Astrocyte (in vitro differentiated cells and primary cell): ENCODE results near the gene UBL4B. TPM values are rescaled to one million over a fixed set of nuclear protein-coding genes. Genes with fewer than 3 reads are reported as not detected.

ENCODE experiments used
- DNase-seq: peaks from one replicate; pipeline ENCODE4 v3.0.0-alpha.2; 2010; ENCODE audit warnings: low read depth
- FAIRE-seq: peaks from 2 replicates; lab custom pipeline; 2011; peaks lifted over from hg19 to GRCh38; lab: Jason Lieb, UNC
- H2AFZ ChIP-seq: 2 replicates; pipeline ENCODE4 v1.6.0; 2012; ENCODE audit warnings: low read depth, low read length, inconsistent platforms
- H3K27ac ChIP-seq: 2 replicates; pipeline ENCODE4 v1.5.1; 2011; ENCODE audit warnings: low read depth, low read length, inconsistent platforms
- H3K27me3 ChIP-seq: 2 replicates; pipeline ENCODE4 v1.6.0; 2011; ENCODE audit warnings: low read length, inconsistent platforms; ENCODE audit not compliant: insufficient read depth
- H3K36me3 ChIP-seq: 2 replicates; pipeline ENCODE4 v1.5.1; 2011; ENCODE audit warnings: low read length, inconsistent platforms; ENCODE audit not compliant: insufficient read depth
- H3K4me1 ChIP-seq: 2 replicates; pipeline ENCODE4 v1.5.1; 2011; ENCODE audit warnings: low read length, inconsistent platforms; ENCODE audit not compliant: insufficient read depth
- H3K4me2 ChIP-seq: 2 replicates; pipeline ENCODE4 v1.6.0; 2012; ENCODE audit warnings: low read length, inconsistent platforms
- H3K4me3 ChIP-seq: 2 replicates; pipeline ENCODE4 v1.5.1; 2011; ENCODE audit warnings: low read depth, mild to moderate bottlenecking, low read length, inconsistent platforms; ENCODE audit not compliant: insufficient read depth
- H3K79me2 ChIP-seq: 2 replicates; pipeline ENCODE4 v1.6.0; 2012; ENCODE audit warnings: mild to moderate bottlenecking, low read length, inconsistent platforms; ENCODE audit not compliant: insufficient read depth
- H3K9ac ChIP-seq: 2 replicates; pipeline ENCODE4 v1.6.0; 2012; ENCODE audit warnings: mild to moderate bottlenecking, low read length, inconsistent platforms
- H3K9me3 ChIP-seq: 2 replicates; pipeline ENCODE4 v1.5.1; 2012; ENCODE audit warnings: low read depth, mild to moderate bottlenecking, low read length, inconsistent platforms; ENCODE audit not compliant: insufficient read depth
- H4K20me1 ChIP-seq: 2 replicates; pipeline ENCODE4 v1.6.0; 2012; ENCODE audit warnings: low read length, inconsistent platforms; ENCODE audit not compliant: insufficient read depth
- H3K27ac Mint-ChIP-seq: one replicate; pipeline ENCODE4 v1.8.0; 2021; ENCODE audit warnings: mild to moderate bottlenecking, mixed read lengths; ENCODE audit not compliant: unreplicated experiment
- H3K27me3 Mint-ChIP-seq: one replicate; pipeline ENCODE4 v1.8.0; 2021; ENCODE audit warnings: low read depth, mixed read lengths; ENCODE audit not compliant: unreplicated experiment
- H3K36me3 Mint-ChIP-seq: one replicate; pipeline ENCODE4 v1.8.0; 2021; ENCODE audit warnings: low read depth, mixed read lengths; ENCODE audit not compliant: unreplicated experiment
- H3K4me1 Mint-ChIP-seq: one replicate; pipeline ENCODE4 v1.8.0; 2021; ENCODE audit warnings: low read depth, mixed read lengths; ENCODE audit not compliant: unreplicated experiment
- H3K4me3 Mint-ChIP-seq: one replicate; pipeline ENCODE4 v1.8.0; 2021; ENCODE audit warnings: mild to moderate bottlenecking, moderate library complexity, mixed read lengths; ENCODE audit not compliant: unreplicated experiment
- H3K9me3 Mint-ChIP-seq: one replicate; pipeline ENCODE4 v1.8.0; 2021; ENCODE audit warnings: mild to moderate bottlenecking, mixed read lengths; ENCODE audit not compliant: unreplicated experiment
- CTCF ChIP-seq: IDR thresholded peaks from 2 replicates; pipeline ENCODE4 v1.5.1; 2011; ENCODE audit warnings: low read depth, mild to moderate bottlenecking, inconsistent platforms, low read length, moderate library complexity; ENCODE audit not compliant: insufficient read depth
- EZH2 ChIP-seq: IDR thresholded peaks from 2 replicates; pipeline ENCODE4 v1.6.1; 2012; ENCODE audit warnings: mild to moderate bottlenecking, low read length, inconsistent platforms; ENCODE audit not compliant: insufficient read depth
- total RNA-seq: library from RNA; stranded (reverse); gene quantifications from 2 replicates; pipeline ENCODE4 v1.2.1, GENCODE V29; 2021

Gene UBL4B
- total RNA-seq, 1 donor from 2014 or later = not detected

- H3K9me3 ChIP-seq = no peaks in the 10 kb centered on the region
- peaks cover 6% of the 10 kb centered on the region for H3K4me1 Mint-ChIP-seq
- no peak overlapping the region for H3K27ac ChIP-seq
- TF ChIP-seq EZH2 = no peak
- no peak for TF ChIP-seq CTCF
- H2AFZ ChIP-seq = no peak overlapping the region
- H3K36me3 Mint-ChIP-seq = no peaks in the 10 kb centered on the region
- peaks cover 29% of the 10 kb centered on the region for H3K27me3 Mint-ChIP-seq
- no peak overlapping the region for H3K27ac Mint-ChIP-seq
- no peaks in the 10 kb centered on the region for H3K79me2 ChIP-seq
- H3K9ac ChIP-seq = no peak overlapping the region
- peaks cover 4% of the 10 kb centered on the region for H3K9me3 Mint-ChIP-seq
- no peaks in the 10 kb centered on the region for H4K20me1 ChIP-seq
- peaks cover 48% of the 10 kb centered on the region for H3K27me3 ChIP-seq
- no peak for DNase-seq
- no peaks in the 10 kb centered on the region for H3K4me1 ChIP-seq
- no peaks in the 10 kb centered on the region for H3K36me3 ChIP-seq
- FAIRE-seq = no peak
- no peak overlapping the region for H3K4me2 ChIP-seq
- no peak overlapping the region for H3K4me3 Mint-ChIP-seq
- no peak overlapping the region for H3K4me3 ChIP-seq
Measured at GRCh38 chr1:110138956-110139355, 26.7 kb downstream of the UBL4B start.

- Histone ChIP-seq H3K4me2 (no peak overlapping the region), H3K4me1 (no peaks in the 10 kb centered on the region), H4K20me1 (no peaks in the 10 kb centered on the region), H3K27me3 (peaks cover 59% of the 10 kb centered on the region), H3K79me2 (no peaks in the 10 kb centered on the region), H3K9ac (no peak overlapping the region), H3K9me3 (no peaks in the 10 kb centered on the region), H3K36me3 (no peaks in the 10 kb centered on the region), H3K4me3 (no peak overlapping the region), H3K27ac (no peak overlapping the region), H2AFZ (no peak overlapping the region)
- DNase-seq = no peak
- peaks cover 6% of the 10 kb centered on the region for H3K9me3 Mint-ChIP-seq
- no peaks in the 10 kb centered on the region for H3K36me3 Mint-ChIP-seq
- peaks cover 2% of the 10 kb centered on the region for H3K4me1 Mint-ChIP-seq
- H3K27me3 Mint-ChIP-seq = peaks cover 7% of the 10 kb centered on the region
- no peak overlapping the region for H3K27ac Mint-ChIP-seq
- H3K4me3 Mint-ChIP-seq = no peak overlapping the region
- TF ChIP-seq EZH2 (no peak), CTCF (no peak)
- no peak for FAIRE-seq
Measured at GRCh38 chr1:110144366-110144765, 32.1 kb downstream of the UBL4B start.

GRCh38 chr1:110148961-110149360 lies 36.7 kb downstream of the UBL4B start:
- Mint-ChIP-seq H3K9me3 (peaks cover 2% of the 10 kb centered on the region), H3K4me1 (peaks cover 9% of the 10 kb centered on the region), H3K4me3 (no peak overlapping the region), H3K27ac (no peak overlapping the region), H3K36me3 (no peaks in the 10 kb centered on the region), H3K27me3 (peaks cover 28% of the 10 kb centered on the region)
- H3K4me2 ChIP-seq = no peak overlapping the region
- H3K4me1 ChIP-seq = peaks cover 18% of the 10 kb centered on the region
- DNase-seq = no peak
- H3K4me3 ChIP-seq = no peak overlapping the region
- peaks cover 49% of the 10 kb centered on the region for H3K27me3 ChIP-seq
- H2AFZ ChIP-seq = no peak overlapping the region
- H3K27ac ChIP-seq = no peak overlapping the region
- H3K36me3 ChIP-seq = no peaks in the 10 kb centered on the region
- H4K20me1 ChIP-seq = no peaks in the 10 kb centered on the region
- H3K9me3 ChIP-seq = no peaks in the 10 kb centered on the region
- no peak overlapping the region for H3K9ac ChIP-seq
- no peaks in the 10 kb centered on the region for H3K79me2 ChIP-seq
- no peak for FAIRE-seq
- no peak for TF ChIP-seq EZH2
- peak; percentile 28 for TF ChIP-seq CTCF
